Measurements from ENCODE around the gene USP34.

The USP34 gene

GRCh38 chr2:61443342-61444041 is 27.4 kb downstream of the USP34 start:
- Histone ChIP-seq H3K4me3 (ENCODE audit: low read depth, low read length) (no peak overlapping the region), H3K27ac (no peak overlapping the region), H3K36me3 (peaks cover 9% of the 10 kb centered on the region), H3K9me3 (ENCODE audit: severe bottlenecking) (no peaks in the 10 kb centered on the region), H3K27me3 (ENCODE audit: insufficient read depth, low read depth, severe bottlenecking) (no peaks in the 10 kb centered on the region)
- TF ChIP-seq, protein P1, sequence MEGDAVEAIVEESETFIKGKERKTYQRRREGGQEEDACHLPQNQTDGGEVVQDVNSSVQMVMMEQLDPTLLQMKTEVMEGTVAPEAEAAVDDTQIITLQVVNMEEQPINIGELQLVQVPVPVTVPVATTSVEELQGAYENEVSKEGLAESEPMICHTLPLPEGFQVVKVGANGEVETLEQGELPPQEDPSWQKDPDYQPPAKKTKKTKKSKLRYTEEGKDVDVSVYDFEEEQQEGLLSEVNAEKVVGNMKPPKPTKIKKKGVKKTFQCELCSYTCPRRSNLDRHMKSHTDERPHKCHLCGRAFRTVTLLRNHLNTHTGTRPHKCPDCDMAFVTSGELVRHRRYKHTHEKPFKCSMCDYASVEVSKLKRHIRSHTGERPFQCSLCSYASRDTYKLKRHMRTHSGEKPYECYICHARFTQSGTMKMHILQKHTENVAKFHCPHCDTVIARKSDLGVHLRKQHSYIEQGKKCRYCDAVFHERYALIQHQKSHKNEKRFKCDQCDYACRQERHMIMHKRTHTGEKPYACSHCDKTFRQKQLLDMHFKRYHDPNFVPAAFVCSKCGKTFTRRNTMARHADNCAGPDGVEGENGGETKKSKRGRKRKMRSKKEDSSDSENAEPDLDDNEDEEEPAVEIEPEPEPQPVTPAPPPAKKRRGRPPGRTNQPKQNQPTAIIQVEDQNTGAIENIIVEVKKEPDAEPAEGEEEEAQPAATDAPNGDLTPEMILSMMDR (IDR thresholded peaks at IDR 0.05; ENCODE audit: low read depth, low read length) = no peak
- DNase-seq = no peak

DNA sequence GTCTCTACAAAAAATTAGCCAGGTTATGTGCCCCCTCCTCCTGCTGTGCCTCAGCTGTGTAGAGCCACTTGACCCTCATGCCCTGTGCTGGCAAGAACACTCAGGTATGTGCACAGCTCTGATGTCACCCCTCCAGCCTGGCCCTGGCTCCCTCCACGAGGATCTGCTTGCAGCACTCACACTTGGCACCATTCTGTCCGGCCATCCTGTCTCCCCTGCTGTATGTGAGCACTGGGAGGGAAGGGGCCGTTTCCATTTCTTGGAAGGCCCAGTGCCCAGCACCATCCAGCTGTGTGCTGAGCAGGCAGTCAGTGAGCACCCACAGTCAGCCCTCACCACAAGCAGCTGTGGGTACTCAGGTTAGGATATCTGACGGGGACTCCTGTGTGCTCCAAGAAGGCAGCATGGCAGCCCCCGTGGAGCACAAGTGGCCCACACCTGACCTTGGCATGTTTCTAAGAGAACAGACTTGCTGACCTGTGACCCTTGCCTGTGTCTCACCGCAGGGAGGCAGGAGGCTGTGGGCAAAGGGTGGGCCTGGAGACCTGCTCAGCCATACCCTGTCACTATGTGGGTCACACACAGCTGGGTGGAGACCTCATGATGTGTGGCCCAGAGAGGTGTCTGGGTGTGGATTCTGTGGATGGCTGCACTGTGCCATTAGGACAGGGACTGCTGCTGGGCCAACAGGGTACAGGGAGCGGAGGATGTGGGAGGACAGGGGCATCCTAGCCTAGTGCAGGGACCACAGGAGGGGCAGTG is 31.5 kb downstream of the USP34 start:
- Histone ChIP-seq H3K27ac (no peak overlapping the region), H3K27me3 (ENCODE audit: insufficient read depth, low read depth, severe bottlenecking) (no peaks in the 10 kb centered on the region), H3K9me3 (ENCODE audit: severe bottlenecking) (peaks cover 7% of the 10 kb centered on the region), H3K36me3 (peaks cover 8% of the 10 kb centered on the region), H3K4me3 (ENCODE audit: low read depth, low read length) (no peak overlapping the region)
- TF ChIP-seq, protein P1 (IDR thresholded peaks at IDR 0.05; ENCODE audit: low read depth, low read length) = no peak
- no peak for DNase-seq

GRCh38 chr2:61438670-61439069 is 32.2 kb downstream of the USP34 start:
- H3K27me3 ChIP-seq (ENCODE audit: insufficient read depth, low read depth, severe bottlenecking) = no peaks in the 10 kb centered on the region
- TF ChIP-seq, protein P1 (IDR thresholded peaks at IDR 0.05; ENCODE audit: low read depth, low read length) = no peak
- DNase-seq = no peak
- H3K36me3 ChIP-seq = peaks cover 8% of the 10 kb centered on the region
- H3K4me3 ChIP-seq (ENCODE audit: low read depth, low read length) = no peak overlapping the region
- H3K27ac ChIP-seq = no peak overlapping the region
- H3K9me3 ChIP-seq (ENCODE audit: severe bottlenecking) = peaks cover 7% of the 10 kb centered on the region

- DNase-seq = no peak
- H3K27ac ChIP-seq = no peak overlapping the region
- no peak overlapping the region for H3K4me3 ChIP-seq (ENCODE audit: low read depth, low read length)
Observed at GRCh38 chr2:61437170-61437569, 33.7 kb downstream of the USP34 start.

GRCh38 chr2:61436092-61436491 is 34.8 kb downstream of the USP34 start:
- Histone ChIP-seq H3K27me3 (ENCODE audit: insufficient read depth, low read depth, severe bottlenecking) (no peaks in the 10 kb centered on the region), H3K27ac (no peak overlapping the region), H3K36me3 (peaks cover 8% of the 10 kb centered on the region), H3K4me3 (ENCODE audit: low read depth, low read length) (no peak overlapping the region), H3K9me3 (ENCODE audit: severe bottlenecking) (peaks cover 7% of the 10 kb centered on the region)
- no peak for DNase-seq
- TF ChIP-seq, protein P1 (IDR thresholded peaks at IDR 0.05; ENCODE audit: low read depth, low read length) = no peak

More at GRCh38 chr2:61437170-61437569, 33.7 kb downstream of the USP34 start:
- H3K27me3 ChIP-seq (ENCODE audit: insufficient read depth, low read depth, severe bottlenecking) = no peaks in the 10 kb centered on the region
- TF ChIP-seq, protein P1 (IDR thresholded peaks at IDR 0.05; ENCODE audit: low read depth, low read length) = no peak
- peaks cover 8% of the 10 kb centered on the region for H3K36me3 ChIP-seq
- H3K9me3 ChIP-seq (ENCODE audit: severe bottlenecking) = peaks cover 7% of the 10 kb centered on the region
